Measurements from ENCODE around the gene FBL. TPM values are rescaled to one million over a fixed set of nuclear protein-coding genes. Genes with fewer than 3 reads are reported as not detected.
A peak's percentile ranks its signal among the peaks of the same experiment; 100 is the strongest.
"Not testable (repeated sequence)": the region's sequence is repeated elsewhere in the genome, so short reads cannot be mapped to it uniquely, and the experiment has no call there.

FBL gene
- total and polyA plus RNA-seq, 2 of the 13 experiments (the other 11 are each of a cell fraction or from before 2014, with no cell fraction given) = 153 to 468 TPM

DNA sequence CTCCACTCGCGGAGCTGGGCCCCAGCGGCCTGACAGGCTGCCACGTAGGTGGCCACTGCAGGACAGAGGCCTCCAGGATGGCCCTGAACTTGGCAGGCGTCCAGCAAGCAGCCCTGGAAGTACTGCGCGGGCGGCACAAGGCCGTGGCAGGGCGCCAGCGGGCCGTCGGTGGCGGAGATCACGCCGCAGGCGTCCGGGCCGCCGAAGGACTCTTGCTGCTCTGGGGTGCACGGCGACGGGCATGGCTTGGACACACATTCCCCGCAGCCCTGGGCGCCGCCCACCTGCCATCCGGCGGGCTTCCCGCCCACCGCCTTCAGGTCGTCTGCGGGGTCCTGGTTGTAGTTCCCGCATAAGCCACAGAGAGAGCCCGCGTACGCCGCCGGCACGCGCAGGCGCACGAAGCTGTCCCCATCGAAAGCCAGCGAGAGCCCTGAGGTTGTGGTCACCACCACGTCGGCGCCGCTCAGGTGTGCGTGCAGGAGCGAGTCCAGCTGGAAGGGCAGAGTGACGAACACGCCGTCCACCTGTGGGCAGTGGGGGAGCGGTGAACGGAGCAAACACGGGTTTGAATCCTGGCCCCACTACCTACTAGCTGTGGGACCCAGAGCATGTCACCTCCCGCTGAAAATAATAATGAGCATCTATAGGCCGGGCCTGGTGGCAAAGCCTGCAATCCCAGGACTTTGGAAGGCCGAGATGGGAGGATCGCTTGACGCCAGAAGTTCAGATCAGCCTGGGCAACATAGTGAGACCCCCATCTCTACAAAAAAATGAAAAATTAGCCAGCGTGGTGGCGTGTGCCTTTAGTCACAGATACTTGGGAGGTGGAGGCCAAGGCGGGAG lies 45.7 kb upstream of the FBL start:
- H3K27ac ChIP-seq (ENCODE audit: extremely low read length, insufficient read depth, low read length); H3K9ac ChIP-seq (ENCODE audit: insufficient read depth, low read depth, low read length); H2AFZ ChIP-seq (ENCODE audit: low read length); BruUV-seq (replicated peaks); H3K4me2 ChIP-seq (ENCODE audit: low read depth, low read length); intact Hi-C loops (cut with micrococcal nuclease; ENCODE audit: unreplicated experiment); H3K79me2 ChIP-seq (ENCODE audit: insufficient read depth, low read length); H4K20me1 ChIP-seq (ENCODE audit: insufficient read depth, low read length); H3K27me3 ChIP-seq (ENCODE audit: control insufficient read depth in 1 of 2, insufficient read depth in 2 of 2, low read length in 2 of 2); CTCF ChIA-PET (ENCODE audit: low intra/inter-chr PET ratio, low total read pairs); ATAC-seq; FAIRE-seq; DNase-seq (ENCODE audit: low spot score); H3K4me3 ChIP-seq (replicated peaks in 1 of 3; ENCODE audit: insufficient read depth in 1 of 3, low read depth in 2 of 3, low read length in 3 of 3); H3K36me3 ChIP-seq (replicated peaks in 1 of 2; ENCODE audit: control insufficient read depth in 1 of 2, insufficient read depth in 2 of 2, low read length in 2 of 2); H3K9me3 ChIP-seq (ENCODE audit: low read length); TF ChIP-seq FOXA1 (IDR thresholded peaks at IDR 0.05): not testable (repeated sequence)
- WGBS (ENCODE audit: low lambda C conversion rate) = 98% methylated on average over 64 of the region's 64 CpGs
- in situ Hi-C loops (cut with HindIII; ENCODE audit: extremely low pct_ligation_motif_present, low pct_unique_long_range_greater_than_20kb) = loop anchor here (5.0 kb wide), 1 partner anchor 80 kb away; the partner anchor contains the start of gene PSMC4
- TF ChIP-seq GABPB1 (CRISPR knock-in tag; IDR thresholded peaks at IDR 0.05) = 0 out of 2 replicates have a peak, but pooled peaks have one; percentile 7
- 0 out of 2 replicates have a peak, but pooled peaks have one; percentile 76 for TF ChIP-seq SYNCRIP (IDR thresholded peaks at IDR 0.05; ENCODE audit: insufficient read depth, low read depth, low read length)
- TF ChIP-seq ZBTB38 (CRISPR knock-in tag; IDR thresholded peaks at IDR 0.05) = peak; percentile 8
- TF ChIP-seq FOXA1 (CRISPR knock-in tag; IDR thresholded peaks at IDR 0.05) = 0 out of 2 replicates have a peak, but pooled peaks have one; percentile 8
- TF ChIP-seq, protein P1, sequence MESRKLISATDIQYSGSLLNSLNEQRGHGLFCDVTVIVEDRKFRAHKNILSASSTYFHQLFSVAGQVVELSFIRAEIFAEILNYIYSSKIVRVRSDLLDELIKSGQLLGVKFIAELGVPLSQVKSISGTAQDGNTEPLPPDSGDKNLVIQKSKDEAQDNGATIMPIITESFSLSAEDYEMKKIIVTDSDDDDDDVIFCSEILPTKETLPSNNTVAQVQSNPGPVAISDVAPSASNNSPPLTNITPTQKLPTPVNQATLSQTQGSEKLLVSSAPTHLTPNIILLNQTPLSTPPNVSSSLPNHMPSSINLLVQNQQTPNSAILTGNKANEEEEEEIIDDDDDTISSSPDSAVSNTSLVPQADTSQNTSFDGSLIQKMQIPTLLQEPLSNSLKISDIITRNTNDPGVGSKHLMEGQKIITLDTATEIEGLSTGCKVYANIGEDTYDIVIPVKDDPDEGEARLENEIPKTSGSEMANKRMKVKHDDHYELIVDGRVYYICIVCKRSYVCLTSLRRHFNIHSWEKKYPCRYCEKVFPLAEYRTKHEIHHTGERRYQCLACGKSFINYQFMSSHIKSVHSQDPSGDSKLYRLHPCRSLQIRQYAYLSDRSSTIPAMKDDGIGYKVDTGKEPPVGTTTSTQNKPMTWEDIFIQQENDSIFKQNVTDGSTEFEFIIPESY (CRISPR knock-in tag; IDR thresholded peaks at IDR 0.05) = peak; percentile 57; the same call in 1 of the 2 replicates
- TF ChIP-seq DNMT1 (CRISPR knock-in tag; IDR thresholded peaks at IDR 0.05) = peak; percentile 70; the same call in 1 of the 2 replicates
- peak; percentile 65; the same call in 1 of the 2 replicates for TF ChIP-seq ZNF121 (CRISPR knock-in tag; IDR thresholded peaks at IDR 0.05)
- TF ChIP-seq, protein P2, sequence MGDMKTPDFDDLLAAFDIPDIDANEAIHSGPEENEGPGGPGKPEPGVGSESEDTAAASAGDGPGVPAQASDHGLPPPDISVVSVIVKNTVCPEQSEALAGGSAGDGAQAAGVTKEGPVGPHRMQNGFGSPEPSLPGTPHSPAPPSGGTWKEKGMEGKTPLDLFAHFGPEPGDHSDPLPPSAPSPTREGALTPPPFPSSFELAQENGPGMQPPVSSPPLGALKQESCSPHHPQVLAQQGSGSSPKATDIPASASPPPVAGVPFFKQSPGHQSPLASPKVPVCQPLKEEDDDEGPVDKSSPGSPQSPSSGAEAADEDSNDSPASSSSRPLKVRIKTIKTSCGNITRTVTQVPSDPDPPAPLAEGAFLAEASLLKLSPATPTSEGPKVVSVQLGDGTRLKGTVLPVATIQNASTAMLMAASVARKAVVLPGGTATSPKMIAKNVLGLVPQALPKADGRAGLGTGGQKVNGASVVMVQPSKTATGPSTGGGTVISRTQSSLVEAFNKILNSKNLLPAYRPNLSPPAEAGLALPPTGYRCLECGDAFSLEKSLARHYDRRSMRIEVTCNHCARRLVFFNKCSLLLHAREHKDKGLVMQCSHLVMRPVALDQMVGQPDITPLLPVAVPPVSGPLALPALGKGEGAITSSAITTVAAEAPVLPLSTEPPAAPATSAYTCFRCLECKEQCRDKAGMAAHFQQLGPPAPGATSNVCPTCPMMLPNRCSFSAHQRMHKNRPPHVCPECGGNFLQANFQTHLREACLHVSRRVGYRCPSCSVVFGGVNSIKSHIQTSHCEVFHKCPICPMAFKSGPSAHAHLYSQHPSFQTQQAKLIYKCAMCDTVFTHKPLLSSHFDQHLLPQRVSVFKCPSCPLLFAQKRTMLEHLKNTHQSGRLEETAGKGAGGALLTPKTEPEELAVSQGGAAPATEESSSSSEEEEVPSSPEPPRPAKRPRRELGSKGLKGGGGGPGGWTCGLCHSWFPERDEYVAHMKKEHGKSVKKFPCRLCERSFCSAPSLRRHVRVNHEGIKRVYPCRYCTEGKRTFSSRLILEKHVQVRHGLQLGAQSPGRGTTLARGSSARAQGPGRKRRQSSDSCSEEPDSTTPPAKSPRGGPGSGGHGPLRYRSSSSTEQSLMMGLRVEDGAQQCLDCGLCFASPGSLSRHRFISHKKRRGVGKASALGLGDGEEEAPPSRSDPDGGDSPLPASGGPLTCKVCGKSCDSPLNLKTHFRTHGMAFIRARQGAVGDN (CRISPR knock-in tag; IDR thresholded peaks at IDR 0.05) = peak; percentile 48; the same call in 1 of the 2 replicates
- H3K4me1 ChIP-seq (ENCODE audit: insufficient read depth, low read length) = peaks cover 16% of the 10 kb centered on the region
- POLR2A ChIA-PET = interaction anchor here (1.9 kb wide), 1 partner anchor 79 kb away, joined by 6 read pairs; the partner anchor contains the start of gene PSMC4
